Kidney epithelial cell (primary cell): ENCODE results near the gene MCC. TPM values are rescaled to one million over a fixed set of nuclear protein-coding genes. Genes with fewer than 3 reads are reported as not detected.

Experiments used
- DNase-seq: peaks from one replicate; pipeline ENCODE4 v3.0.0-alpha.2; 2010; ENCODE audit warnings: low read depth
- H3K27me3 ChIP-seq: 2 replicates; pipeline ENCODE4 v1.6.0; 2011; ENCODE audit warnings: low read length; ENCODE audit not compliant: control insufficient read depth, insufficient read depth
- H3K36me3 ChIP-seq: 2 replicates; pipeline ENCODE4 v1.5.1; 2011; ENCODE audit warnings: low read length; ENCODE audit not compliant: control insufficient read depth, insufficient read depth
- H3K4me3 ChIP-seq: 2 replicates; pipeline ENCODE4 v1.5.1; 2011; ENCODE audit warnings: low read depth, mild to moderate bottlenecking, control low read depth, low read length
- CTCF ChIP-seq: IDR thresholded peaks from 2 replicates; pipeline ENCODE4 v1.5.1; 2011; ENCODE audit warnings: mild to moderate bottlenecking, moderate library complexity, low read length, control low read depth, inconsistent platforms; ENCODE audit not compliant: insufficient read depth, poor library complexity, severe bottlenecking
- total RNA-seq: library from RNA; depleted of rRNA; stranded (reverse); fragments of >200 nt; gene quantifications from 2 replicates; pipeline ENCODE4 v1.2.3, GENCODE V29; 2015

The MCC gene
- total RNA-seq, 1 donor from 2014 or later, result 16.7 TPM

- Histone ChIP-seq H3K27me3 (no peaks in the 10 kb centered on the region), H3K4me3 (no peak overlapping the region), H3K36me3 (peaks cover 2% of the 10 kb centered on the region)
- no peak for DNase-seq
- no peak for TF ChIP-seq CTCF
Observed at GRCh38 chr5:113376640-113377039, 111.6 kb downstream of the MCC start.

GRCh38 chr5:113375480-113376060 is 112.7 kb downstream of the MCC start:
- no peak overlapping the region for H3K4me3 ChIP-seq
- TF ChIP-seq CTCF, result no peak
- DNase-seq, result no peak
- no peaks in the 10 kb centered on the region for H3K27me3 ChIP-seq
- peaks cover 2% of the 10 kb centered on the region for H3K36me3 ChIP-seq

GRCh38 chr5:113373426-113373825 is 114.8 kb downstream of the MCC start:
- DNase-seq, result no peak
- Histone ChIP-seq H3K27me3 (no peaks in the 10 kb centered on the region), H3K4me3 (no peak overlapping the region), H3K36me3 (peaks cover 2% of the 10 kb centered on the region)
- no peak for TF ChIP-seq CTCF

GRCh38 chr5:113371721-113372196 is 116.5 kb downstream of the MCC start:
- no peak for DNase-seq

GRCh38 chr5:113367586-113367985 is 120.7 kb downstream of the MCC start:
- TF ChIP-seq CTCF, result no peak
- DNase-seq, result no peak
- Histone ChIP-seq H3K27me3 (no peaks in the 10 kb centered on the region), H3K36me3 (no peaks in the 10 kb centered on the region), H3K4me3 (no peak overlapping the region)

More at GRCh38 chr5:113371721-113372196, 116.5 kb downstream of the MCC start:
- Histone ChIP-seq H3K27me3 (no peaks in the 10 kb centered on the region), H3K4me3 (no peak overlapping the region), H3K36me3 (peaks cover under 1% of the 10 kb centered on the region)
- no peak for TF ChIP-seq CTCF

- no peak for DNase-seq
- Histone ChIP-seq H3K27me3 (no peaks in the 10 kb centered on the region), H3K4me3 (no peak overlapping the region), H3K36me3 (no peaks in the 10 kb centered on the region)
- no peak for TF ChIP-seq CTCF
Observed at GRCh38 chr5:113364466-113364865, 123.8 kb downstream of the MCC start.
